ENCODE measurements around the gene TSC1. TPM values are rescaled to one million over a fixed set of nuclear protein-coding genes. Genes with fewer than 3 reads are reported as not detected.

Gene TSC1
- polyA plus RNA-seq, 2 of the 4 experiments (the other 2 are of a cell fraction), result 15.2 to 37.9 TPM

GRCh38 chr9:132935026-132935425 is 9.4 kb downstream of the TSC1 start:
- CTCF ChIA-PET, result interaction anchor here (0.8 to 3.9 kb wide), 7 partner anchors 9 to 213 kb away, joined by 3 to 17 read pairs (median 4); partner anchors contain the start of gene TSC1
- TF ChIP-seq FOSL2 (IDR thresholded peaks at IDR 0.05) (no peak), FOSL2 (CRISPR knock-in tag; IDR thresholded peaks at IDR 0.05) (no peak), RFX5 (IDR thresholded peaks at IDR 0.05) (no peak), MAFK (IDR thresholded peaks at IDR 0.05; ENCODE audit: partially characterized antibody) (no peak), POLR2A (IDR thresholded peaks at IDR 0.05; ENCODE audit: low read length) (no peak), JUNB (IDR thresholded peaks at IDR 0.05) (no peak), RARB (CRISPR knock-in tag; IDR thresholded peaks at IDR 0.05) (no peak), E2F6 (IDR thresholded peaks at IDR 0.05; ENCODE audit: borderline replicate concordance, low read depth) (no peak), MYC (IDR thresholded peaks at IDR 0.05; ENCODE audit: borderline replicate concordance, low read length) (no peak), EP300 (IDR thresholded peaks at IDR 0.05) (no peak), CBX2 (IDR thresholded peaks at IDR 0.05; ENCODE audit: borderline replicate concordance, low read depth) (no peak), RCOR1 (IDR thresholded peaks at IDR 0.05; ENCODE audit: low read depth, low read length) (no peak), CHD2 (IDR thresholded peaks at IDR 0.05; ENCODE audit: low read length, partially characterized antibody) (no peak), ZSCAN20 (CRISPR knock-in tag; IDR thresholded peaks at IDR 0.05) (no peak), CEBPB (IDR thresholded peaks at IDR 0.05) (no peak), CTCF (IDR thresholded peaks at IDR 0.05) (no peak), HES2 (IDR thresholded peaks at IDR 0.05) (no peak), ZFP36 (IDR thresholded peaks at IDR 0.05; ENCODE audit: borderline replicate concordance, partially characterized antibody) (no peak)
- ATAC-seq (no peak), FAIRE-seq (no peak), DNase-seq (ENCODE audit: low read depth in 1 of 2, low spot score in 1 of 2) (no peak)
- 91% methylated on average over 6 of the region's 6 CpGs for WGBS (ENCODE audit: missing lambda C conversion rate)
- POLR2A ChIA-PET, result interaction anchor here (2.1 kb wide), 1 partner anchor 10 kb away, joined by 10 read pairs; no protein-coding TSS in a partner anchor
- Histone ChIP-seq H3K4me1 (peaks cover 5% of the 10 kb centered on the region; the same call in 1 of the 3 replicates), H3K9me3 (no peaks in the 10 kb centered on the region), H3K4me2 (no peak overlapping the region), H3K27ac (no peak overlapping the region), H3K4me3 (no peak overlapping the region)

- 87% methylated on average over 9 of the region's 9 CpGs for WGBS (ENCODE audit: missing lambda C conversion rate)
- no peaks in the 10 kb centered on the region for H3K9me3 ChIP-seq
- ChIA-PET POLR2A (no interaction called here), CTCF (interaction anchor here (0.7 to 1.1 kb wide), 3 partner anchors 14 to 48 kb away, joined by 3 to 4 read pairs (median 3); partner anchors contain the start of gene TSC1)
- H3K4me3 ChIP-seq, result no peak overlapping the region
- no peaks in the 10 kb centered on the region for H3K4me1 ChIP-seq
- FAIRE-seq (no peak), DNase-seq (ENCODE audit: low read depth in 1 of 2, low spot score in 1 of 2) (no peak), ATAC-seq (no peak)
- no peak overlapping the region for H3K4me2 ChIP-seq
- TF ChIP-seq EHF (CRISPR knock-in tag; IDR thresholded peaks at IDR 0.05) (no peak), HOXB13 (CRISPR knock-in tag; IDR thresholded peaks at IDR 0.05; ENCODE audit: low read depth) (no peak), HDAC2 (IDR thresholded peaks at IDR 0.05) (no peak), ZNF302 (CRISPR knock-in tag; IDR thresholded peaks at IDR 0.05) (no peak), REST (IDR thresholded peaks at IDR 0.05) (no peak), MYC (IDR thresholded peaks at IDR 0.05; ENCODE audit: borderline replicate concordance, low read length) (no peak), SMC3 (IDR thresholded peaks at IDR 0.05) (no peak), FOXS1 (CRISPR knock-in tag; IDR thresholded peaks at IDR 0.05) (no peak), NR3C1 (IDR thresholded peaks at IDR 0.05) (no peak), KDM1A (IDR thresholded peaks at IDR 0.05; ENCODE audit: low read depth) (no peak), KDM5A (IDR thresholded peaks at IDR 0.05) (no peak), MAFK (IDR thresholded peaks at IDR 0.05; ENCODE audit: partially characterized antibody) (no peak), GATA3 (IDR thresholded peaks at IDR 0.05; ENCODE audit: borderline replicate concordance) (no peak), ZSCAN20 (CRISPR knock-in tag; IDR thresholded peaks at IDR 0.05) (no peak)
- no peak overlapping the region for H3K27ac ChIP-seq
These were observed 13.2 kb downstream of the TSC1 start for GRCh38 chr9:132931178-132931735.
